T follicular helper cell (primary cell): Measurements from ENCODE around the gene IRS1.

Source experiments
- DNase-seq: peaks from one replicate; pipeline ENCODE4 v3.0.0-alpha.2; 2020; ENCODE audit warnings: low read depth

Gene IRS1

DNA sequence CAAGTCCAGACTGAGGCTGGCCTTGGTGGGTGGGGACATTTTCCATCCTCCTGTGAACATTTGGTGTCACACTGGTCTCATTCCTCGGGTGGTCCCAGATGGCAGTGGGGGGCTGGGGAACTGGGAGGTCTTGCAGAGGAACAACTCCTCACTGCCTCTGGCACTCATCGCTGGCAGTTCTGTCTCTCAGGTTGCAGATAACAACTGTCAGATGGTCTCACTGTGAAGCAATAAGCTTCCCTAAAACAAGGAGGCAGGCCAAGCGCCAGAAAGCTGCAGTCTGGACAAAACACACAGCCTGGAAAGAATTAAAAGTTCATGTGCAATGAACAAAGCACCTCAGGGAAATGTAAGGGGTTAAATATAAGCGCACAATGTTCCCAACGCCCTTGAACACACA, 78.1 kb downstream of the IRS1 start:
- no peak for DNase-seq

DNA sequence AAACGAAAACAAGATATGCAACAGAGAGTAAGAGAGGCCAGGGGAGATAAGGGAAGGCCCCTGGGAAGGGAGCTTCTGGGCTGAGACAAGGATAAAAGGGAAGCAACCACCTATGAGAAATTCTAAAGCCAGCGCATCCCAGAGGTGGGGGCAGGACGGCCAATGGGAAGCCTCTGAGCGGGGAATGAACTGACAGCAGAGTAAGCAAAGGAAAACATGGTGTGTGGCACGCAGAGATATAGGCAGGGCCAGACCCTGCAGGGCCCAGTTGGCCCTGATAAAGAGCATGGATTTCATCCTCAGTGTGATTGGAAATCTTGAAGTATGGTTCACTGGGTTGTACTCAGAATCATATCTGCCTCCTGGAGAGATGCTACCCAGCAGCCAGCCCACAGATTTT, 78.7 kb downstream of the IRS1 start:
- no peak for DNase-seq

DNA sequence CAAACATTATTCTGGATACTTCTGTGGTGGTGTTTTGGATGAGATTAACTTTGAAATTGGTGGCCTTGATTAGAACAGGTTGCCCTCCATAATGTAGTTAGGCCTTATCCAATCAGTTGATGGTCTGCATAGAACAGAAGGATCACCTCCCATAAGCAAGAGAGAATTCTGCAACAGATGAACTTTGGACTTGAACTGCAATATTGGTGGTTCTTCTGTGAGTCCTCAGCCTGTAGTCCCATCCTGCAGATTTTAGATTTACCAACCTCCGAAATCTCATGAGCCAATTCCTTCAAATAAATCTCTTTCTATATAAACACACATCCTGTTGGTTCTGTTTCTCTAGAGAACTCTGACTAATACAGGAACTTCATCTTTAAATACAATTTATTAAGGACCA, 81.9 kb downstream of the IRS1 start:
- no peak for DNase-seq

DNA sequence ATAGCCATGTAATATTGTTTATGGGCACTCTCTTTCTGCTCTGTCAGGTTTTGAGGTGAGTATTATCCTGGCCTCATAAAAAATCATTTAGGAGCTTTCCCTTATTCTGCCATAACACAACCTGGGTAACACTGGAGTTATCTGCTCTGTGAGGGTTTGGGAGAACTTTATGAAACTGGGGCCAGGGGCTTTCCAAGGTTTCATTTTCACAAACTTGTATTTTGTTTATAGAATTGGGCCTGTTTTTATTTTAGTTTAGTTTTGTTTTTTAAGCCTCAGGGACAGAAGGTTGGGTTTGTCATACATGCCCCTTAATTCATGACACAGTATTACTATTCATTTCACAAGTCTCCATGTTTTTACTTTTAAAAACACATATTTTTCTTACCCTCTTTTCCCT, 83.5 kb downstream of the IRS1 start:
- DNase-seq, result no peak

DNA sequence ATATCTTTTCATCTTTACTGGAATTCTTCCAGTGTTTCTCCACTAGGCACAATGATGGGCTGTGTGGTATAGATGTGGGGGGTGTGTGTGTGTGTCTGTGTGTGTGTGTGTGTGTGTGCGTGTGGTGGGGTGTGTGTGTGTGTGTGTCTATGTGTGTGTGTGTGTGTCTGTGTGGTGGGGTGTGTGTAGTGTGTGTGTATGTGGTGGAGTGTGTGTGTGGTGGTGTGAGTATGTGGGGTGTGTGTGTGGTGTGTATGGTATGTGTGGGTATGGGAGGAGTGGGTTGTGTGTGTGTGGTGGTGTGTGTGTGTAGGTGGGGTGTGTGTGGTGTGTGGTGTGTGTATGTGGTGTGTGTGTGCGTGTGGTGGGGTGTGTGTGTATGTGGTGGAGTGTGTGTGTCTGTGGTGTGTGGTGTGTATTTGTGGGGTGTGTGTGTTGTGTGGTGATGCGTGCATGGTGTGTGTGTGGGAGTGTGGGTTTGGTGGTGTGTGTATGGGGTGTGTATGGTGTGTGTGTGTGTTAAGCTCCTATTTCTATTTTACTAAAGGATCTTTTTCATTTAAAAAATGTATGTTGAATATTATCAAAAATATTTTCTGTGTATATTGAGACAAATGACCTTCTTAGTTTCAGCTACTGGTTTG, 84.2 kb downstream of the IRS1 start:
- no peak for DNase-seq

DNA sequence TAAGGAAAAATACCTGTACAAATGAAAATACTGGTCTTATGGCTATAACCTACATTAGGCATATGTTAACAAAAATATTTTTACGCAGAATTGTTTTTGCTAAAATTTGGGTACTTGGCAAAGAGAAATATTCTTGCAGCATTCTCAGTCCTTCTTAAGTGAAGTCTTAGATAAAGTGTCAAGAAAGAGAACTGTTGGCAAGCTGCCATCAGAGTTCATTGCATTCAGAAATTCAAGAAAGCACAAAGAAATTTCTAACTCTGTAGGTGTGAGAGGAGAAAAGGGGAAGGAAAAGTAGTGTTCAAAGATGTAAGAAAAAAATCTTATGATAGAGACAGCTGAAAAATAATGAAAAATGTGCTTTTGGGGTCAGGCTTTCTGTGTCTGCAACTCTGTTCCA, 86.7 kb downstream of the IRS1 start:
- no peak for DNase-seq

DNA sequence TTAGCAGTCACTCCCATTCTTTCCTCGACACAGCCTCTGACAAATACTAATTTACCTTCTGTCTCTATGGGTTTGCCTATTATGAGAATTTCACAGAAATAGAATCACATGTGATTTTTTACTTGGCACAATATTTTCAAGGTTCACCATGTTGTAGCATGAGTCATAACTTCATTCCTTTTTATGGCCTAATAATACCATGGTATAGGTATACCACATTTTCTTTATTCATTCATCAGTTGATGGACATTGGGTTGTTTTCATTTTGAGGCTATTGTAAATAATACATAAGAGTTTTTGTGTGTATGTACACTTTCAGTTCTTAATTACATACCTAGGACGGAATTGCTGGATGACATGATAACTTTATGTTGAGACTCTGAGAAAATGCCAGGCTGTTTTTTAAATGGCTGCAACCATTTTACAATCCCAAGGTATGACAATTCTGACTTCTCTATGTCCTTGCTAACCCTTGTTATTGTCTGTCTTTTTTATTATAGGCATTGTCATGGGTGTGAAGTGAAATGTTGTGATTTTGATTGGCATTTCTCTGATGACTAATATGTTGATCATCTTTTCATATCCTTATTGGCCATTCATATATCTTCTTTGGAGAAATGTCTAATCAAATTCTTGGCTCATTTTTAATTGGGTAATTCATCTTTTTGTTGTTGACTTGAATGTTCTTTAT, 87.9 kb downstream of the IRS1 start:
- no peak for DNase-seq

DNA sequence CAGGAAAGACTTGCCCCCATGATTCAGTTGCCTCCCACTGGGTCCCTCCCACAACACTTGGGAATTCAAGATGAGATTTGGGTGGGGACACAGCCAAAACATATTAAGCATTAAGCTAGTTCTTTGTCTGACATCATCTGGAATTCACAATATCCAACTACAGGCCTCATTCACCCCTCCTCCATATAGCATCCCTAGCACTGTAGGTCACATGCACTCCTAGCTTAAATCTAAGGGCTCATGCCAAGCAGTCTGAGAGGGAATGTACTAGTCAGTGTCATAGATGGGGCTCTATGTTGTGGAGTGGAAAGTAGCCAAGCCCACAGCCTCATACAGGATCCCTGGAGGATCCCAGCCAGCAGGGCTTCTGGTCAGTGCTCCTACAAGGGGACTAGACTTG, 92.1 kb downstream of the IRS1 start:
- no peak for DNase-seq

DNA sequence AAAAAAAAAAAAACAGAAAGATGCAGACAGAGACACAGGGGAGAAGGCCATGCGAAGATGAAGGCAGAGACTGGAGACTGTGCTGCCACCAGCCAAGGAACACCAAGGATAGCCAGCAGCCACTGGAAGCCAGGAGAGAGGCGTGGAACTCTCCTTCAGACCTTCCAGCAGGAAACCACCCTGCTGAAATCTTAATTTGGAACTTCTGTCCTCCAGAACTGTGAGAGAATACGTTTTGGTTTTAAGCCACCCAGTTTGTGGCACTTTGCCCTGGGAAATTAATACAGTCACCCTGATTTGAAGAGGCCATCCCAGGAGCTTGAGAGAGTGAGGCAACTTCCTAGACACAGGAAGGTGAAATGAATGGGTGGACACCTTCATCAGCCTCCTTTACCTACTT, 93.7 kb downstream of the IRS1 start:
- DNase-seq, result no peak

DNA sequence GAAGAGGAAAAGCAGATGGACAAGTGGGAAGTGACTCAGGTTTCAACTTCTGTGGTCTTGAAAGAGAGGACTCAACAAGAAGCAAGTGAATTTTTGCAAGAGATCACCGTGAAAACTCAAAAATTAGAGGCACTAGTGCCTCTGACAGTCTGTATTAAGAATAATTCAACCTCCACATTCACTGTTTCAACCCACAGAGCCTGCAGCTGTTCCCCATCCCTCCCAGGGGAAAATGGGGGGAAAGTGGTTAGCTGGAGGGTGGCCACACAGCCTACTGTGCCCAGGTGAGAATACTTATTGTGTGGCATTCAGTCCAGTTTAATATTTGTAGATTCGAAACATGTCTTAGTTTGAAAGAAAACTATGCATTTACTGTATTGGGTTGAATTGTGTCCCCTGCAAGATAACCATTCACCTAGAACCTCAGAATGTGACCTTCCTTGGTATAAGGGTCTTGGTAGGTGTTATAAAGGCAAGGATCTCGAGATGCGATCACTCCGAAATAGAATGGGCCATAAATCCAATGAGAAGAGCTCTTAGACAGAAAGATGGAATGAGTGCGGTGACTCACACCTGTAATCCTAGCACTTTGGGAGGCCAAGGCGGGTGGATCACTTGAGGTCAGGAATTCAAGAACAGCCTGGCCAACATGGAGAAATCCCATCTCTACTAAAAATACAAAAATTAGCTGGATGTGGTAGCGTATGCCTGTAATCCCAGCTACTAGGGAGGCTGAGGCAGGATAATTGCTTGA, 94.3 kb downstream of the IRS1 start:
- no peak for DNase-seq

DNA sequence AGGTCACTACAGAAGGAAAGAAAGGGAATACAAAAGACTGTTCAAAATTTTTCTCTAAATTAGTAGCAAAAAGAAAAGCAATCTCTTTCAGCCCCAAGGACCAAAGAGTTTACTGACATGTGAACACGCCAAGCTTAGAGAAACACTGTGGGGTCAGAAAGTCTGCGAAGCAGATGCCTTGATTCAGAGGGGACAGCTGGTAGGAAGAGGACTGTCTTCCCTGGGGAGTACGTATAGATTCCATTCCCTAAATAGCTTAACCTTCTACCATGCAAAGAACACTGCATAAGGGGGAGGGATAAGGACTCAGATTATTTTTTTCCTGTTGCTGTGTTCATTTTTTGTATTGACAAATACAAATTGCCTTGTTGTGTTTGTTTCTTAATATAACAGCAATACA, 96.1 kb downstream of the IRS1 start:
- no peak for DNase-seq

DNA sequence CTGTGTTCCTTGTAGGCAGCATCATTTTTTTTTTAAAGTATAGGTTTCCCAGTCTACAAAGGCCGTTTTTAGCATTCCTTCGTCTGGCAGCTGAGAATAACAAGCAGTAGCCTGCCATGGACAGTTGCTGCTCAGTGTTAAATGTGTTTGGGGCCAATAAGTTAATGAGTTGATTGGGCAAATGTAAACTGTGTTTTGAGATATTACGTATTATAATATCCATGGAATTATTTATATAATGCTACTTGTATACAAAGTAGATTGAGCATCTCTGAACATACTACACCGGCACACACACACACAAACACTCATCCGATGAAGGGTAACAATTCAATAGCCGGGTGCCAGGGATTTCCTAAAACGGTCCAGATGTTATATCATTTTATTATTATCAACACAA, 97.2 kb downstream of the IRS1 start:
- no peak for DNase-seq

DNA sequence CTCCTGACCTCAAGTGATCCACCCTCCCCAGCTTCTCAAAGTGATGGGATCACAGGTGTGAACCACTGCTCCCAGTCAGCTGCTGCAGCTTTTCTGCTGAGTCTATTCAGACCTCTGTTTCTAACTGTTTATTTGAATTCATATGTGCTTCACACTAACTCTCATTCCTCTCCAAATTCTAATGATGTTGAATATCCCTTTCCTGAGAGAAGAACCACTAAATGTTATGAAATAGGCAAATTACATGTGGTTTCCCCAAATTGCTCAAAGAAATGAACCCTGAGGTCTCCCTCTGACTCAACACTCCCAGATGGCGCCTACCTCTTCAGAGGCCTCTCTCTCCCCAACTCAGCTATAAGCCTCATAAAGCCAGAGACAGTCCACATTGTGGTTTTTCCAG, 98.6 kb downstream of the IRS1 start:
- no peak for DNase-seq

DNA sequence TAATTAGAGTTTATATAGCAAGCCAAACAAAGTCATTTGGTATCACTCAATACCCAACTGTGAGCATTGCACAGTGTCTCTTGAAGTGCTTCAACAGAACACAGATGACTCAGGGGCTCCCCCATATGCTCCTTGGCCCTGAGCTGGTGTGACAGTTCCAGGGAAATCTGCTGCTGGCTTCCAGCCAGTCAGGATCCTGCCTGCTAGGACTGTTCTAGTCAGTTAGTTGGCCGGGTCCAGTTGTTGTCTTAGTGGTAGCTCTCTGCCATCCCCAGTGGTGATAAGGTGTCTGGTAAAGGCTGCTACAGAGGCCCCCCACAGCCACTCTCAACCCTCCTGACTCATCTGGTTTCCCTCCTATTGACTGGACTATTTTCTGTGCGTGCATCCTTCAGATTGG, 100.3 kb downstream of the IRS1 start:
- DNase-seq, result no peak

DNA sequence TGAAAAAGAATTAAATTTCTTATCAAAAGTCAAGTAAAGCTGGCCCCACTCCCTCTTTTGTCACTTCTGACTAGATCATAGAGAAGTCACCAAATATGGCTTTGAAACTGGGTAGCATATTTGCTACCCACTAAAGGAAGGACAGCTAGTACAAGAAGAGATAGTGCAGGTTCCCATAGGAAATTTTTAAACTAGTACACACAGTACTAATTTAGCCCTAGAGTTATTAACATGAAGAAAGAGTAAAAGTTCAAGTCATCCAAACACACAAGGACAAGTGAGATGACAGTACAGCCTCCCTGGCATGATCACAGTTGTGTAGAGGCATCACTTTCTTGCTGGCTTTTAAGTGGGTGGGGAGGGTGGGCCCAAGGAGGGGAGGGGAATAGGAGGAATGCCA, 100.9 kb downstream of the IRS1 start:
- DNase-seq, result no peak

DNA sequence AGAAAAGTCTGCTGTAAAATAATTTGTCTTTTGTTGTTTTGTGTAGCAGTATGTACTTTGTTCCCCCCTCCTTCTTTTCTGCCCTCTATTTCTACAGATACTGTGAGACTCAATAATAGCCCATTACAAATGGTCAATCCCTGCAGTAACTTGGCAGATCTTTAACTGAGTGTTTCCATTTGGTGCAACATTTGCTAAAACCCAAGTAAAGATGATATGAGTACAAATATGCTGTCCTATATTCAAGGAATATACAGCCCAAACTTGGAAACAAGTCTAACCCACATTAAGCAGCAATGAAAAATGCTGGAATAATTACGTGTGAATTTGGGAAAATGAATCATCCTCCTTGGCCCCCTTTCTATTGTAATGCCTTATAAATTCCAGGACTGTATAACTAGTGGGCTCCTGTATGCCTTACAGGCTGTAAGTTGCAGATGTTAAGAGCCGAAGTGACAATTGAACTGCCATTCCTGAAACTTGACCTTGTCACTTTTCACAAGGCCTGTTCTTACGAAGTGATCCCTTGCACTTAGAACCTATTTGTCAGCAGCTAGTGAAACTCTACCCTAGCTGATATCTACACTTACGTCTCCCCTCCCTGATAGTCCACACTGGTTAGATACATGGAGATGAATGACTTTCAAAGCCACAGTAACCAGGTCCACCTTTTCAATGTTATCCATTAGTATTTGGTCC, 104.9 kb downstream of the IRS1 start:
- DNase-seq, result no peak

DNA sequence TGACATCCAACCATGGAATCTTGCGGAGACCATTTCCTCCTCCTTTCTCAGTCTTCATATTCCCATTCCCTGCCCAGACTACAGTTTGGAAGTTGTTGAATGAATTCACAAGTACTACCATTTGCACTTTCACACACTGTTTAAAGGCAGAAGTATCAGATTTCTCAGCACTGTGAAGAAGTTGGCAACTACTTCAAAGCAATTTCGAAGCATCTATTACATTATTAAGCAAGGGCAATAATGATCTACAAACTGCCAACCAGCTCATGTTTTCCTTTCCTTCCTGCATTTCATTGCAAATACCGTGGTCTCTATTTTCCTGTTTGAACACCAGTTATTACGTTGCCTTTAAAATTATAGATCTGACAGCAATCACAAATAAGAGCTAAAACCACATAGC, 105.5 kb downstream of the IRS1 start:
- DNase-seq, result no peak

DNA sequence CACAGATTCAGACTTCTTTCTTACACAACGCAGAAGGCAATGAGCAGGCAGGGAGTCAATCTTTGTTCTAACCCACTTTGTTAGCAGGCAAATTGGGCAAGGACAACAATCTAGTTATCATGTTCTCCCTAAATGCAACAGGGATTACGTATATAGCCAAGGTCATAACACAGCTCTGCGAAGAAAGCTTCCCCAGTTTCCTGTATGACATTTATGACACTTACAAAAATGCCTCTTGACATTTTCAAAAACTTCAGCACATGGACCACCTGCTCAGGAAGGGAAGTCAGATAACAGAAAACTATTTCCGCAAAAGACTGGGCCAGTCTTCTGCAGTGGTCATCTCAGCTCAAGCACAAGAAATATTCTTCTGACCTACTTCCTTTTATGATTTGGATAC, 106.1 kb downstream of the IRS1 start:
- DNase-seq, result no peak

DNA sequence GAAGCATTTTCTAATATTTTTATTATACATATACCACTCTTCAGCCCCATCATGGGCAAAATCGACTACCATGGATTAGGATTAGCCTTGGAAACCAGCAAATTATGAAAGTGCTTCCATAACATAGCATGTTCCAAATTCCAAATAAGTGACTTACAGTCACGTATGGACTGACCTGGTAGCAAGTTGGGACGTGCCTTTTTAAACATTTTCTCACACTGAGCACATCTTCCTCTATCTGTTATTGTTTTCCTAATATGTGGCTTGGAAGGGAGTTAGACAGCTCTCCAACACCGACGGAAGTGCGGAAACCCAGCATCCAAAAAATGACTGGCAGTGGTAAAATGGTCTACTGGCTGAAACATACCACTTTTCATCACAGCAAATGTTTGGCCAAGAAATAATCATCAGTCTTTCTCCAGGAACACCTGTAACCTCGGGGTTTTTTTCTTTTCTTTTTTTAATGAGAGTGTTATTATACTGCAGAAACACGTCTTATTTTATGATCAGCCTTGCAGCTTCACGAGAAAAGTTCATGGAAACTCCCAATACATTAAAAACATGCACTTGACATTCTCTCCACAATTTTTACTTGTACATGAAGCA, 107.0 kb downstream of the IRS1 start:
- no peak for DNase-seq

DNA sequence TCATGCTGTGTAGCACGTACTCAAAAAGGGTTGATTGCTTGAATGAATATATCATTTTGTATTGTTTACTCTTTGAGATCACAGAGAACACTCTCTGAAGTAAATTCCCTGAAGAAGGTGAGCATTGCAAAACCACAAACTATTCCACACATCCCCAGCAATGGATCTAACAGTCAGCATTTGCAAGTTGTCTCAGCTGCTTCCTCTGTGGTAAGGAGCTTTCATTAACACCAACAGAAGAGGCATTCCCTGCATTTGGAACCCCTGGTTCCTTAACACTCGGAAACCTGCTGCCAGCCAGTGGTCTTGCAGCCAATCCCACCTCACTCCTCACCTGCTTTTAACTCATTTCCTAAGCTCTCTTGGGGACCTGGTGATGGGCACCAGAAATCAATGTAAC, 108.4 kb downstream of the IRS1 start:
- no peak for DNase-seq

DNA sequence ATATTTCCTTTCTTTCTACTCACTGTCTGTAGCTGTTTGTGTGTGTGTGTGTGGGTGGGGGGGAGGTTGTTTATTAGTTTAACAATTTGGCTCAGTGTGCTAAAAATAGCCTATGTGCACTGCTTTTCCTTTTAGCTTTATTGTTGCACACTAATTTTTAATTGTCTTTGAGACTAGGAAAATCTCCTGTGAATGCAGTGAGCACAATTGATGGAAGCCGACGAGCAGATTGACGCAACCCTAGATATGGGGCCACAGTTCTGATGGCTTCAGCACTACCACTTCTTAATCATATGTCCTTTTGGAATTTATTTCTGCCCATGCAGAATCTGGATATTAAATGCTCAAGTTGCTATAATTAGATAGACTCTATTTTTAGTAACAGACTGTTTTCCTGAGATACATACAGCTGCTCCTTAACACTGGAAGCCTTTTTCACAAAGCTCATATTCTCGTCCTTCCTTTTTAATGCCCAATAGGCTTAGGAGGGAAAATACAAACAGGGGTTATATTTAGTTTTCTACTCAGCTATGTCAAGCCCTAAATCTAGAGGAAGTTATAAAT, 109.1 kb downstream of the IRS1 start:
- no peak for DNase-seq

DNA sequence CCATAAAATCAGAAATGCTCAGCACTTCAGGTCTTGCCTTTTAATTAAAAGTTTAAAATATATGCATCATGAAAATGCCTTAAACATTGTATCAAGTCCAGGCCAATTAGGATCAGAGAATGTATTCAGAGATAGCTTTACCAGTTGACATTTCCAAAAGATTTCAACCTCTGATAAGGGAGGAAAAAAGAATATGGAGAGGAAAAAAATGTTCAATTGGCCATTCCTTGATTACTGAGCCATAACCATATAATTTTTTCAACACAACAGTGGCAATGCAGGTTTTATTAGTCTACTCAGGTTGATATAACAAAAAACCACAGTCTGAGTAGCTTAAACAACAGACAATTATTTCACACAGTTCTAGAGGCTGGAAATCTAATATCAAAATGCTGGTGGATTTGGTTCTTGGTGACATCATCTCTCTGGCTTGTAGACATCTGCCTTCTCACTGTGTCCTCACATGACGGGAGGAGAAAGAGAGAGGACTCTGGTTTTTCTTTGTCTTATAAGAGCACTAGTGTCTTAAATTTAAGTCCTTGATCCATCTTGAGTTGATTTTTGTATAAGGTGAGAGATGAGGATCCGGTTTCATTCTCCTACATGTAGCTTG, 111.9 kb downstream of the IRS1 start:
- DNase-seq, result no peak
